K562 (cell line): Measurements from ENCODE around the gene RAD23B. TPM values are rescaled to one million over a fixed set of nuclear protein-coding genes. Genes with fewer than 3 reads are reported as not detected.

Source experiments
- ARID1B ChIP-seq: fragments of 450-650 bp; IDR thresholded peaks from 2 replicates; pipeline ENCODE4 v1.6.1; 2016; ENCODE audit warnings: antibody characterized with exemption, mild to moderate bottlenecking, inconsistent platforms
- CBX8 ChIP-seq: fragments of 200-600 bp; sonication (generic); IDR thresholded peaks from 2 replicates; pipeline ENCODE4 v1.6.1; 2012; ENCODE audit warnings: borderline replicate concordance, mixed run types, low read depth, mild to moderate bottlenecking, moderate library complexity, mixed read lengths, low read length, control low read depth, inconsistent platforms; ENCODE audit not compliant: poor library complexity, severe bottlenecking; ENCODE audit errors: extremely low read depth
- EP300 ChIP-seq: IDR thresholded peaks from 2 replicates; pipeline ENCODE4 v1.6.1; 2012; ENCODE audit warnings: low read length, improper control_type of control experiment
- KDM5B ChIP-seq: fragments of 200-600 bp; sonication (generic); IDR thresholded peaks from 2 replicates; pipeline ENCODE4 v1.6.1; 2012; ENCODE audit warnings: low read depth, mild to moderate bottlenecking, moderate library complexity, low read length, control low read depth, inconsistent platforms; ENCODE audit not compliant: insufficient replicate concordance
- MBD2 ChIP-seq: sonication (generic); IDR thresholded peaks from 2 replicates; pipeline ENCODE4 v1.6.1; 2016; ENCODE audit warnings: low read depth, borderline replicate concordance
- NCOA4 ChIP-seq: fragments of 450-650 bp; IDR thresholded peaks from 2 replicates; pipeline ENCODE4 v1.6.1; 2018; ENCODE audit warnings: mild to moderate bottlenecking; ENCODE audit not compliant: partially characterized antibody
- NRF1 ChIP-seq, 2 experiments: fragments of 450-650 bp; IDR thresholded peaks in 1 of 2; conservative IDR thresholded peaks in 1 of 2; 2 replicates each; pipeline ENCODE4 v1.6.1; 2014; ENCODE audit warnings: mild to moderate bottlenecking in 2 of 2
- PRMT5 ChIP-seq: sonication (generic); formaldehyde crosslinking; IDR thresholded peaks from 2 replicates; pipeline ENCODE4 v1.5.0; 2020; ENCODE audit warnings: missing genetic modification reagents
- RB1 ChIP-seq: fragments of 450-650 bp; IDR thresholded peaks from 2 replicates; pipeline ENCODE4 v1.6.1; 2017; ENCODE audit warnings: low read depth, mild to moderate bottlenecking
- RBM22 ChIP-seq: fragments of 200-400 bp; formaldehyde crosslinking; IDR thresholded peaks from 2 replicates; pipeline ENCODE4 v1.6.1; 2018; ENCODE audit warnings: low read length, low read depth; ENCODE audit not compliant: poor library complexity, severe bottlenecking
- SIRT6 ChIP-seq: IDR thresholded peaks from one replicate; pipeline ENCODE4 v1.6.1; 2012; ENCODE audit warnings: low read depth, mild to moderate bottlenecking, control low read depth, inconsistent platforms, low read length, moderate library complexity
- SMARCE1 ChIP-seq: fragments of 450-650 bp; IDR thresholded peaks from 2 replicates; pipeline ENCODE4 v1.7.1; 2016; ENCODE audit warnings: mild to moderate bottlenecking
- ZNF239 ChIP-seq: fragments of 250-450 bp; sonication (Bioruptor Pico); IDR thresholded peaks from 2 replicates; pipeline ENCODE4 v1.4.0; 2020; ENCODE audit warnings: mild to moderate bottlenecking
- ZNF76 ChIP-seq: fragments of 250-450 bp; sonication (Bioruptor Pico); IDR thresholded peaks from 2 replicates; pipeline ENCODE4 v1.4.0; 2020; ENCODE audit warnings: mild to moderate bottlenecking, moderate library complexity, borderline replicate concordance
- polyA plus RNA-seq, 8 experiments: library from polyadenylated mRNA; depleted of rRNA in 4 of 8; stranded (reverse) in 5 of 8; unstranded in 3 of 8; fragments of >200 nt; fragmentation: Nextera tagmentation in 2 of 8; fragmentation: Illumina TruSeq in 1 of 8; extraction: Ambion mirVana in 2 of 8; extraction: Trizol in 1 of 8; gene quantifications; 2 replicates each; pipeline versions ENCODE4 v1.2.1 to v1.2.3, GENCODE V29; 2011 to 2014; ENCODE audit warnings: inconsistent platforms in 1 of 8, missing spikeins in 1 of 8
- total RNA-seq, 7 experiments: library from RNA; depleted of rRNA in 6 of 7; stranded (reverse); fragments of >200 nt in 6 of 7; fragmentation: Illumina TruSeq in 2 of 7; extraction: Trizol in 2 of 7; gene quantifications; 2 replicates each; pipeline versions ENCODE4 v1.2.1 to v1.2.3, GENCODE V29; 2011 to 2021; ENCODE audit warnings: low replicate concordance in 1 of 7
- TF ChIP-seq, protein P1 (sequence below): sonication (generic); formaldehyde crosslinking; IDR thresholded peaks from 2 replicates; pipeline ENCODE4 v1.8.0; 2022; ENCODE audit warnings: missing genetic modification reagents, mild to moderate bottlenecking, borderline replicate concordance
- TF ChIP-seq, protein P2 (sequence below), 2 experiments: fragments of 150-350 bp in 1 of 2; IDR thresholded peaks; 2 replicates each; pipeline ENCODE4 v1.6.1; 2012 to 2016; ENCODE audit warnings: low read depth in 2 of 2, low read length in 2 of 2, mild to moderate bottlenecking in 1 of 2, moderate library complexity in 1 of 2
- TF ChIP-seq, protein P3 (sequence below): fragments of 200-400 bp; formaldehyde crosslinking; IDR thresholded peaks from 2 replicates; pipeline ENCODE4 v1.6.1; 2017; ENCODE audit warnings: mild to moderate bottlenecking, low read depth, low read length, moderate library complexity
- TF ChIP-seq, protein P4 (sequence below): fragments of 450-650 bp; IDR thresholded peaks from one replicate; pipeline ENCODE4 v1.6.1; 2018; ENCODE audit warnings: mild to moderate bottlenecking, moderate library complexity; ENCODE audit not compliant: partially characterized antibody

Gene RAD23B
- total and polyA plus RNA-seq, 9 of the 15 experiments (the other 6 are each of a cell fraction or from before 2014, with no cell fraction given), result 14.5 to 184 (median 114) TPM

DNA sequence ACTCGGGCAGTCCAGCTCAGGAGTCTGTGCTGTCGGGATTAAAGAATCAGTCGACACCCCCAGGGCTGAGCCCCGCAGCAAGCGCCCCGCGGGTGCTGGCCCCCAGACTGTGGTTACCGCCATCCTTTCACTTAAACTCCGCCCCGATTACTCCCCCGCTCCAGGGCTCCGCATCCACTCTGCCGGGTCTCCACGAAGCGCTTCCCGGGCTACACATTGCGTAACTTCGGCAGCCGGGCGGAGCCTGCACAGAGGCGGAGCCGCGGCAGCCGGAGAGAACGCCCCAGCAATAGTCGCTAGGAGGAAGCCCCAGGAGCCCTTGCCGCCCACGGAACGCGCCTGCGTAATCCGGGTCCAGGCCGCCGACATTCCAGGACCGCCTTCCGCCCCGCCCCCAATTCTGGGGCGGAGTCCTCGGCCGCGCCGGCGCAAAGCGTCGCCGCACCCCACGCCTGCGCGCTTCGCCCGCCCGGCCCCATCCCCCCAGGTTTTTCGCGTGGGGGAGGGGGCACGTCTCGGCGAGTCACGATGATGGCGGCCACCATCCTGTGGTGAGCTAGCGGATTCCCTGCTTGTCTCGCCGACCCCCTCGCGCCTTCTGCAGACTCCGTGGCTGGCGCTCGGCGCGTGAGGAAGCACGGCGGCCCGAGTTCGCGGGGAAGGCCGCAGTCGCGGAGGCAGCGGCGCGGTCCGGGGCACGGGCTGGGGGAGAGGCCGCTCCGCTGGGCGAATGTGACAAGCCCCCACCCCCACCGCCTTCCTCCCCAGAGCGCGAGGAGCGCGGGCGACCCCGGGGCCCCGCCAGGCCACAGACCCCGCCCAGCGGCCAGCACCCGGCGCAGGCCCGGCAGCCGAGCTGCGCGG is at the start of gene RAD23B (continued):
- TF ChIP-seq, protein P1, sequence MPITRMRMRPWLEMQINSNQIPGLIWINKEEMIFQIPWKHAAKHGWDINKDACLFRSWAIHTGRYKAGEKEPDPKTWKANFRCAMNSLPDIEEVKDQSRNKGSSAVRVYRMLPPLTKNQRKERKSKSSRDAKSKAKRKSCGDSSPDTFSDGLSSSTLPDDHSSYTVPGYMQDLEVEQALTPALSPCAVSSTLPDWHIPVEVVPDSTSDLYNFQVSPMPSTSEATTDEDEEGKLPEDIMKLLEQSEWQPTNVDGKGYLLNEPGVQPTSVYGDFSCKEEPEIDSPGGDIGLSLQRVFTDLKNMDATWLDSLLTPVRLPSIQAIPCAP (CRISPR knock-in tag), result no peak
- TF ChIP-seq MBD2 (peak; percentile 43; the same call in 1 of the 2 replicates), ARID1B (peak; percentile 56; the same call in 1 of the 2 replicates), RB1 (peak; percentile 83), EP300 (no peak), PRMT5 (CRISPR knock-in tag) (no peak), NRF1 (conservative IDR thresholded peaks at IDR 0.05 in 1 of 2, IDR thresholded peaks at IDR 0.05 in 1 of 2) (peak; percentile 98), CBX8 (no peak), KDM5B (peak; percentile 73), ZNF239 (CRISPR knock-in tag) (no peak), SIRT6 (no peak), SMARCE1 (no peak), ZNF76 (CRISPR knock-in tag) (peak; percentile 80; the same call in 1 of the 2 replicates), RBM22 (peak; percentile 23), NCOA4 (no peak)
- TF ChIP-seq, protein P2, sequence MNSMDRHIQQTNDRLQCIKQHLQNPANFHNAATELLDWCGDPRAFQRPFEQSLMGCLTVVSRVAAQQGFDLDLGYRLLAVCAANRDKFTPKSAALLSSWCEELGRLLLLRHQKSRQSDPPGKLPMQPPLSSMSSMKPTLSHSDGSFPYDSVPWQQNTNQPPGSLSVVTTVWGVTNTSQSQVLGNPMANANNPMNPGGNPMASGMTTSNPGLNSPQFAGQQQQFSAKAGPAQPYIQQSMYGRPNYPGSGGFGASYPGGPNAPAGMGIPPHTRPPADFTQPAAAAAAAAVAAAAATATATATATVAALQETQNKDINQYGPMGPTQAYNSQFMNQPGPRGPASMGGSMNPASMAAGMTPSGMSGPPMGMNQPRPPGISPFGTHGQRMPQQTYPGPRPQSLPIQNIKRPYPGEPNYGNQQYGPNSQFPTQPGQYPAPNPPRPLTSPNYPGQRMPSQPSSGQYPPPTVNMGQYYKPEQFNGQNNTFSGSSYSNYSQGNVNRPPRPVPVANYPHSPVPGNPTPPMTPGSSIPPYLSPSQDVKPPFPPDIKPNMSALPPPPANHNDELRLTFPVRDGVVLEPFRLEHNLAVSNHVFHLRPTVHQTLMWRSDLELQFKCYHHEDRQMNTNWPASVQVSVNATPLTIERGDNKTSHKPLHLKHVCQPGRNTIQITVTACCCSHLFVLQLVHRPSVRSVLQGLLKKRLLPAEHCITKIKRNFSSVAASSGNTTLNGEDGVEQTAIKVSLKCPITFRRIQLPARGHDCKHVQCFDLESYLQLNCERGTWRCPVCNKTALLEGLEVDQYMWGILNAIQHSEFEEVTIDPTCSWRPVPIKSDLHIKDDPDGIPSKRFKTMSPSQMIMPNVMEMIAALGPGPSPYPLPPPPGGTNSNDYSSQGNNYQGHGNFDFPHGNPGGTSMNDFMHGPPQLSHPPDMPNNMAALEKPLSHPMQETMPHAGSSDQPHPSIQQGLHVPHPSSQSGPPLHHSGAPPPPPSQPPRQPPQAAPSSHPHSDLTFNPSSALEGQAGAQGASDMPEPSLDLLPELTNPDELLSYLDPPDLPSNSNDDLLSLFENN (IDR thresholded peaks at IDR 0.05; ENCODE audit: low read depth in 2 of 2, low read length in 2 of 2), result no peak
- TF ChIP-seq, protein P3, sequence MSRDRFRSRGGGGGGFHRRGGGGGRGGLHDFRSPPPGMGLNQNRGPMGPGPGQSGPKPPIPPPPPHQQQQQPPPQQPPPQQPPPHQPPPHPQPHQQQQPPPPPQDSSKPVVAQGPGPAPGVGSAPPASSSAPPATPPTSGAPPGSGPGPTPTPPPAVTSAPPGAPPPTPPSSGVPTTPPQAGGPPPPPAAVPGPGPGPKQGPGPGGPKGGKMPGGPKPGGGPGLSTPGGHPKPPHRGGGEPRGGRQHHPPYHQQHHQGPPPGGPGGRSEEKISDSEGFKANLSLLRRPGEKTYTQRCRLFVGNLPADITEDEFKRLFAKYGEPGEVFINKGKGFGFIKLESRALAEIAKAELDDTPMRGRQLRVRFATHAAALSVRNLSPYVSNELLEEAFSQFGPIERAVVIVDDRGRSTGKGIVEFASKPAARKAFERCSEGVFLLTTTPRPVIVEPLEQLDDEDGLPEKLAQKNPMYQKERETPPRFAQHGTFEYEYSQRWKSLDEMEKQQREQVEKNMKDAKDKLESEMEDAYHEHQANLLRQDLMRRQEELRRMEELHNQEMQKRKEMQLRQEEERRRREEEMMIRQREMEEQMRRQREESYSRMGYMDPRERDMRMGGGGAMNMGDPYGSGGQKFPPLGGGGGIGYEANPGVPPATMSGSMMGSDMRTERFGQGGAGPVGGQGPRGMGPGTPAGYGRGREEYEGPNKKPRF, result no peak
- TF ChIP-seq, protein P4, sequence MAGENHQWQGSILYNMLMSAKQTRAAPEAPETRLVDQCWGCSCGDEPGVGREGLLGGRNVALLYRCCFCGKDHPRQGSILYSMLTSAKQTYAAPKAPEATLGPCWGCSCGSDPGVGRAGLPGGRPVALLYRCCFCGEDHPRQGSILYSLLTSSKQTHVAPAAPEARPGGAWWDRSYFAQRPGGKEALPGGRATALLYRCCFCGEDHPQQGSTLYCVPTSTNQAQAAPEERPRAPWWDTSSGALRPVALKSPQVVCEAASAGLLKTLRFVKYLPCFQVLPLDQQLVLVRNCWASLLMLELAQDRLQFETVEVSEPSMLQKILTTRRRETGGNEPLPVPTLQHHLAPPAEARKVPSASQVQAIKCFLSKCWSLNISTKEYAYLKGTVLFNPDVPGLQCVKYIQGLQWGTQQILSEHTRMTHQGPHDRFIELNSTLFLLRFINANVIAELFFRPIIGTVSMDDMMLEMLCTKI, result no peak
